ENCODE results near the gene ABLIM1. TPM values are rescaled to one million over a fixed set of nuclear protein-coding genes. Genes with fewer than 3 reads are reported as not detected.

ABLIM1 gene
- total and polyA plus RNA-seq, 10 of the 15 experiments (the other 5 are each of a cell fraction or from before 2014, with no cell fraction given), result 14.2 to 50.5 (median 28.1) TPM

- RAD21 ChIA-PET (ENCODE audit: unreplicated experiment), result no interaction called here
- FAIRE-seq, result no peak
- Histone ChIP-seq H3K4me2 (ENCODE audit: control insufficient read depth, insufficient read depth) (no peak overlapping the region), H2AFZ (ENCODE audit: control insufficient read depth, low read depth, low read length) (no peak overlapping the region), H3K4me3 (no peak overlapping the region), H3K9me3 (replicated peaks; ENCODE audit: control insufficient read depth, insufficient read depth, low read length) (no peaks in the 10 kb centered on the region), H3K79me2 (ENCODE audit: control insufficient read depth, insufficient read depth, low read length) (no peaks in the 10 kb centered on the region), H4K20me1 (ENCODE audit: control insufficient read depth, insufficient read depth) (no peaks in the 10 kb centered on the region), H3K27me3 (replicated peaks in 1 of 2; ENCODE audit: control insufficient read depth in 2 of 2, insufficient read depth in 2 of 2, low read length in 1 of 2) (no peaks in the 10 kb centered on the region; a peak in 1 of 4 replicates), H3K4me1 (ENCODE audit: control insufficient read depth, insufficient read depth, low read length) (no peaks in the 10 kb centered on the region), H3K36me3 (ENCODE audit: control insufficient read depth in 2 of 2, insufficient read depth in 2 of 2, low read length in 1 of 2) (no peaks in the 10 kb centered on the region), H3K9ac (ENCODE audit: control insufficient read depth, insufficient read depth, low read length) (no peak overlapping the region), H3K27ac (ENCODE audit: control insufficient read depth, insufficient read depth) (no peak overlapping the region)
- 52% methylated on average over 3 of the region's 3 CpGs for WGBS (ENCODE audit: insufficient coverage, insufficient replicate concordance, low lambda C conversion rate, missing lambda C conversion rate)
- POLR2A ChIA-PET, result no interaction called here
- no TSS peak for BruUV-seq (replicated peaks)
- CTCF ChIA-PET, result interaction anchor here (1.4 kb wide), 1 partner anchor 129 kb away, joined by 3 read pairs; no protein-coding TSS in a partner anchor
- in situ Hi-C loops (cut with MboI) (no loop called here), intact Hi-C loops (cut with micrococcal nuclease; ENCODE audit: unreplicated experiment) (no loop called here)
- ATAC-seq, result no peak
- TF ChIP-seq EP300 (IDR thresholded peaks at IDR 0.05; ENCODE audit: borderline replicate concordance in 1 of 2, control insufficient read depth in 1 of 2, low read depth in 2 of 2, low read length in 2 of 2) (no peak), HDAC6 (IDR thresholded peaks at IDR 0.05; ENCODE audit: unreplicated experiment) (no peak), POU2F2 (IDR thresholded peaks at IDR 0.05; ENCODE audit: borderline replicate concordance, low read depth, low read length) (no peak), RELA (IDR thresholded peaks at IDR 0.05; ENCODE audit: borderline replicate concordance, partially characterized antibody) (no peak), SREBF2 (IDR thresholded peaks at IDR 0.05; ENCODE audit: low read length) (no peak), HCFC1 (IDR thresholded peaks at IDR 0.05; ENCODE audit: low read length) (no peak), MXI1 (IDR thresholded peaks at IDR 0.05; ENCODE audit: low read depth, low read length) (no peak), NR2F1 (conservative IDR thresholded peaks at IDR 0.05) (no peak), RFX5 (IDR thresholded peaks at IDR 0.05; ENCODE audit: low read depth, low read length) (no peak), NR2C2 (IDR thresholded peaks at IDR 0.05; ENCODE audit: borderline replicate concordance, control insufficient read depth, insufficient read length, low read depth) (no peak)
- TF ChIP-seq, protein P1, sequence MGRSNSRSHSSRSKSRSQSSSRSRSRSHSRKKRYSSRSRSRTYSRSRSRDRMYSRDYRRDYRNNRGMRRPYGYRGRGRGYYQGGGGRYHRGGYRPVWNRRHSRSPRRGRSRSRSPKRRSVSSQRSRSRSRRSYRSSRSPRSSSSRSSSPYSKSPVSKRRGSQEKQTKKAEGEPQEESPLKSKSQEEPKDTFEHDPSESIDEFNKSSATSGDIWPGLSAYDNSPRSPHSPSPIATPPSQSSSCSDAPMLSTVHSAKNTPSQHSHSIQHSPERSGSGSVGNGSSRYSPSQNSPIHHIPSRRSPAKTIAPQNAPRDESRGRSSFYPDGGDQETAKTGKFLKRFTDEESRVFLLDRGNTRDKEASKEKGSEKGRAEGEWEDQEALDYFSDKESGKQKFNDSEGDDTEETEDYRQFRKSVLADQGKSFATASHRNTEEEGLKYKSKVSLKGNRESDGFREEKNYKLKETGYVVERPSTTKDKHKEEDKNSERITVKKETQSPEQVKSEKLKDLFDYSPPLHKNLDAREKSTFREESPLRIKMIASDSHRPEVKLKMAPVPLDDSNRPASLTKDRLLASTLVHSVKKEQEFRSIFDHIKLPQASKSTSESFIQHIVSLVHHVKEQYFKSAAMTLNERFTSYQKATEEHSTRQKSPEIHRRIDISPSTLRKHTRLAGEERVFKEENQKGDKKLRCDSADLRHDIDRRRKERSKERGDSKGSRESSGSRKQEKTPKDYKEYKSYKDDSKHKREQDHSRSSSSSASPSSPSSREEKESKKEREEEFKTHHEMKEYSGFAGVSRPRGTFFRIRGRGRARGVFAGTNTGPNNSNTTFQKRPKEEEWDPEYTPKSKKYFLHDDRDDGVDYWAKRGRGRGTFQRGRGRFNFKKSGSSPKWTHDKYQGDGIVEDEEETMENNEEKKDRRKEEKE (IDR thresholded peaks at IDR 0.05), result no peak
- SMC1A ChIA-PET (ENCODE audit: uncharacterized antibody, unreplicated experiment), result interaction anchor here (1.0 kb wide), 1 partner anchor 121 kb away, joined by 4 read pairs; no protein-coding TSS in a partner anchor
- no peak for DNase-seq (ENCODE audit: low read depth, low spot score)
Observed at GRCh38 chr10:114600057-114600456, 58.0 kb downstream of the ABLIM1 start.
